NCI-H2081 (cell line): ENCODE results near the gene PTPRQ.

Experiments used
- DNase-seq, 2 experiments: peaks; one replicate each; lab custom pipeline; 2025; lab: John Stamatoyannopoulos, UW

The PTPRQ gene

DNA sequence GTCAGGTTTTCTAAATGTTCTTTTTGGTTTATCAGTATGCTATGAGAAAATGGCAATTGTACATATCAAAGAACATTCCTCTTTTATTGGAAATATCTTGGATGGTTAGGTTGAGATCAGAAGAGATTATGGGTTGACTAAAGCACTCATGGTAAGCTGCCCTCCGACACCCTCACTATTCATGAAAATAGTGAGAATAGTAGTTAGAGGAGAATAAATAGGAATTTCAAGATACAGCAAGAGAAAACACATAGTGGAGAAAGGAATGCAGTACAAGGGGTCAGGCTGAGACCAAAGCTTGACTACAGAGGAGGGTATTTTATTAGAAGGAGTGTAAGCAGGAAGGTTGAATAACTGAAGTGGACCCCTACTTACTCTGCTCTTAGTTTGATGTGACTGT is 112.5 kb downstream of the PTPRQ start:
- DNase-seq = no peak

DNA sequence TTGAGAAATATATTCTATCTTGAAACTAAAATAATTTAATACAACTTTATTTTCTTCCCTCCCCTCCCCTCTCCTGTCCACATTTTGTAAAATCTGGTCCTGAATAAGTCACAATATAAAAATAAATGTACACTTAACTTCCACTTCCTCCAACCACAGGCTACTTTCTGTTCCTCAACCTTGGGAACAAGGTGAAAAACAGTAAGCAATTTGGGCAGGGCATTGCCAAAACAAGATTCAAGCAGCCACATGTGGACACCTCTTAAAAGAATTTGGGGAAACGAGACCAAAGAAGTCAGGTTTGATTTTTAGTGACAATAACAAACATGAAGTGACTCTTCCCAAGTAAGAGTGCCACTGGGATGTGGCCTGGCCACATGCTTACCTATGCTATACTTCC is 115.7 kb downstream of the PTPRQ start:
- no peak for DNase-seq

DNA sequence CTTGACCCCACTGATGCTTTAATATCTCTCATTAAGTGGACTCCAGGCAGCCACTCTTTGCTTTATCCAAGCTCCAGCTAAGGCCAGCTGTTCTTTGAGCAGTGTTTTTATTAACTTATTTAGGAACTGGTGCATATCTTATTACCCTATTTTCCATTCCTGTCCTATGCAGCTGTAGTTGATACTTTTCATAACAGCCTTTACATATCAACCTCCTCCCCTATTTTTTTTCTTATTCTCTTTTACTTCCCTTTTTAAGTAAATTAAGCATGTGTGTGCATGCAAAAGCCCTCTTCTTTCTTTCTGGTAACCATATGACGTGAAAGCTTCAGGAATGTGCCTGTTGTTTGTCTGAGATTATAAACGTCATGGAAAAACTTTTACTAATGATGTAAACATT is 121.2 kb downstream of the PTPRQ start:
- no peak for DNase-seq

DNA sequence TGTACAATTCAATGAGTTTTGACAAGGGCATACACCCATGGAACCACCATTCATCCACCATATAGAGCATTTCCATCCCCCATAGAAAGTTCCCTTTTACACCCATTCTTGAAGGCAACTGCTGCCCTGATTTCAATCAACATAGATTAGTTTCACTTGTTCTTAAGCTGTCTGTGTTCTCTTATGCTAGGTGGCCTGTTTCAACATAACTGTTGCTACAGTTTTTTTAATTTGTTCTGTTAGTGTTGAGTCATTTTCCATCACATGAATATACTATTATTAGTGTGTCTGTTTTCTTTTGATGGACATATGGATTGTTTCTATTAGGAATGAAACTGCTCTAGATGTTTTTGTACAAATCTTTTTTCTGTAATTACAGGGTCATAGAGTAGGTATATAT is 123.4 kb downstream of the PTPRQ start:
- DNase-seq = no peak

DNA sequence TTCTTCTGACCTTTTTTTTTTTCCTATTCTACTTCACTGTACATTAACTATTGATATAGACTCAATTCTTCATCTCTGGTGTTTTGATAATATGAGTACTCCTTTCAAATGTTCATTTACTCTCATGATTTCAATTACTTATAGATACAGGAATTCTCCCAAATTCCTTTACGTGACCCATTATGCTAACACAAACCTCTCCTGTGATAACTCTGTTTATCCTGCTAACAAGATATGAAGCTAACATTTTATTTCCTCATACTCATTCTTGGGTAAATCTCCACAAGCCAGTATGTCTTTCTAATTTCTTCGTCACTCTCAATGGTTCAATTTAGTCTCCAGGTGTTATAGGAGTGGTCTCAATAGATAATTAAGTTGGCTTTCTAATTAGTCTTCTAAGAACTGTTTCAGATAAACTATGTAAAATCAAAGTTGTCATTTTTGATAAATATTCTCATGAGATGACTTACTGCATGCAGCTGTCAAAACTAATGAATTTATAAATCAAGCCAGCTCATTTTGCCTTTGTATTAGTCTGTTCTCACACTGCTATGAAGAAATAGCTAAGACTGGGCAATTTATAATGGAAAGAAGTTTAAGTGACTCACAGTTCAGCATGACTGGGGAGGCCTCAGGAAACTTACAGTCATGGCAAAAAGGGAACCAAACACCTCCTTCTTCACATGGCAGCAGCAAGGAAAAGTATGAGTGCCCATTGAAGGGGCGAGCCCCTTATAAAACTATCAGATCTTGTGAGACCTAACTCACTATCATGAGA is 132.8 kb downstream of the PTPRQ start:
- no peak for DNase-seq

DNA sequence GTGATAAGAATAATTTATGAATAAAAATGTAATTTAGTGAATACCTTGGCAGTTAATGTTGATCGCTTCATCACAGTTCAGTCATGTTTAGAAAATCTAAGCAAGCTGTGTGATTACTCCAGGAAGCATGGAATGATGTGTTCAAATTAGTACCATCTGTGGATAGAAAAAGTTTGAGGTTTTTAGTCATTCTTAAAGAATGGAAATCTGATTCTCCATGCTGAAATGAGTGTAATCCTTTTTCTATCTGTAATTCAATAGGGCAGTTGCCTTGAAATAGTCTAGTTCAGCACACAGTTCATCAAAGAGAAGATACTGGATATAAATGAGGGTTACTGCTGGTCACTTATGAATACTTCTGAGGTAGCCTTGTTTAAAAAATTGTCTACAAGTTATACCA is 136.2 kb downstream of the PTPRQ start:
- no peak for DNase-seq

DNA sequence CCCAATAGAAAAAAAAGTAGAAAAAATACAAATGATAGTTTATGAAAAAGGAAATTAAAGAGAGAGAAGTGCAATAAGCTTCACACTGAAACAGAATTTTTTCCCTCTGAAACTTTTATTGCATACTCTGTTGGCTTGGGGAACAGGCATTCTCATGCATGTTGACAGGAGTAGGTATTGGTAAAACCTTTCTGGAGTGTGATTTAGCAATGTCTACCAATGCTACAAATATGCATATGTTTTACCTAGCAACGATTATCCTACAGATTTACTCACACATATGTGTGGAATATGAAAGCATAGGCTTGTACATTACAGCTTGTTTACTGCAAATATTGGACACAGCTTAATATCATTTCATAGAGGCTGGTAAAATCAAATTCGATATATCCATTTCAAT is 137.7 kb downstream of the PTPRQ start:
- no peak for DNase-seq

DNA sequence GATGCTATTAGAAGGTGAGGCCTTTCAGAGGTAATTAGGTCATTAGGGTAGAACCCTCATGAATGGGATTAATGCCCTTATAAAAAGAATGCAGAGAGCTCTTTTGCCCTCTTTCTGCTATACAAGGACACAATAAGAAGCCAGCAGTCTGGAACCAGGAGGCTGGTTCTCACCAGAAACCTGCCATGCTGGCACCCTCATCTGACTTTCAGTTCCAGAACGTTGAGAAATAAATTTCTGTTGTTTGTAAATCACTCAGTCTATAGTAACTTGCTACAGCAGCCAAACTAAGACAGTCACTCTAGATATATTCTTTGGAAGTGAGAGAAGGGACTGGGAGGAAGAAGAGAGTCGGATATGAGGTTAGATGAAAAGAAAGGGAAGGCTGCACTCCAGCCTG is 138.4 kb downstream of the PTPRQ start:
- DNase-seq = no peak

DNA sequence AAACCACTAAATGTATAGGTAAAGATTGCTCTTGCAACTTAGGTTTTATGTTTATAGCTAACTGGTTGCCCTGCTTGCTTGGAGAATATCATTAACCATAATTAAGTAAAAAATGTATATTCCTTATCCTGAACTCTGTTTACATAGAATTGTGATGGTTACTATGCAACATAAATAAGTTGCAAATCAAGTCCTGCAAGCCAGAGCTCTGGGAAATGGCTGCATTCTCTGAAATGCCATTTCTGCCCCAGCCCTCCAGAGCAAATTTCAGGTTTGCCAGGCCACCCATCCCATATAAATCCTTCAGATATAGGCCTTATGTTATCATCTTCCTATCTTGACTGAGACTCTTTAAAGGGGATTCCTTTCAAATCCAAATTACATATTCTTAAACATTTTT is 145.0 kb downstream of the PTPRQ start:
- no peak for DNase-seq

DNA sequence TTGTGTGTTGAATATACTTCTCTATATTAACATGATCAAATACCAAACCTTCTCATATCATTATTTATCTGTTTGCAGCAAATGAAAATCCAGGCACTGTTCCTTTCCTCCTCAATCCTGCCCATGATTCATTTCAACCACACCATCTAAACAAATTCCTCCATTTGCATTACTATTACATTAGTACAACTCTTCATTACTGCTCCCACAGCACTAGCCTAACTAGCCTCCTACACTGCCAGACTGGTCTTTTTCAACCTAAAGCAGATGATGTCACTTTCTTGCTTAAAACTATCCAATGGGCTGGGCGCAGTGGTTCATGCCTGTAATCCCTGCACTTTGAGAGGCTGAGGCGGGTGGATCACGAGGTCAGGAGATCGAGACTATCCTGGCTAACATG is 146.1 kb downstream of the PTPRQ start:
- no peak for DNase-seq

DNA sequence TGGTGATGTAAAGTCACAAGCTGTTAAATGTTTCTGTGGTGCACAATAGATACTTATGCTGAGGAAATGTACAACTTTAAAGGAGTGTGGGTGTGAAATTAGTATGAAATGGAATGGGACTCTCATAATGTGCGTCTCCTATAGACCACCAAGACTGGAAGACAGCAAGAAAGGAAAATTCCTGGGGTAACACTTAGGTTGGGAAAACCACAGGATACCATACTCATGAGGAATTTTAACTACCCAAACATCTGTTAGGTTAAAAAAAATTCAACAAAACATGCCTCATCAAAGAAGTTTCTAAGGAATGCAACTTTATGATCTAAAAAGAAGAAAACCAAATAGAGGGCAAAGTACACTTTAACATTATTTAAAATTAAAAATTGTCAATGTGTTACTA is 149.7 kb downstream of the PTPRQ start:
- DNase-seq = no peak

DNA sequence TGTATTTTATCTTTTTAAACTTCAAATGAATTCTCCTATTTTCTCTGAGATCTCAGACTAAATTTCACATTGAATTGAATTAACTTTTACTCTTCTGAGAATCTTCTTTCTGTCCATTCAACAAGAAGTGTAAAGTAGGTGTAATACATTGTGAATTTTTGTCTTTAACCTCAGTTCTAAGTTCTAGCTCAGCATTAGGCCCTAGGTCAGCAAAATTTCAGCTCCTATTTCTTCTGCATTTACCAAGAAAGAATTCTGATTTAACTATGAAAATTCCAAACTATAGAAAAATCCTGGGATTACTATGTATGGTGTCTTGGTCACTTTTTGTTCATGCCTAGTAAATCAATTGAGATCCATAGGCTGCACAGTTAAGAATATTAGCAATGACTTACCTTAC is 152.5 kb downstream of the PTPRQ start:
- no peak for DNase-seq

DNA sequence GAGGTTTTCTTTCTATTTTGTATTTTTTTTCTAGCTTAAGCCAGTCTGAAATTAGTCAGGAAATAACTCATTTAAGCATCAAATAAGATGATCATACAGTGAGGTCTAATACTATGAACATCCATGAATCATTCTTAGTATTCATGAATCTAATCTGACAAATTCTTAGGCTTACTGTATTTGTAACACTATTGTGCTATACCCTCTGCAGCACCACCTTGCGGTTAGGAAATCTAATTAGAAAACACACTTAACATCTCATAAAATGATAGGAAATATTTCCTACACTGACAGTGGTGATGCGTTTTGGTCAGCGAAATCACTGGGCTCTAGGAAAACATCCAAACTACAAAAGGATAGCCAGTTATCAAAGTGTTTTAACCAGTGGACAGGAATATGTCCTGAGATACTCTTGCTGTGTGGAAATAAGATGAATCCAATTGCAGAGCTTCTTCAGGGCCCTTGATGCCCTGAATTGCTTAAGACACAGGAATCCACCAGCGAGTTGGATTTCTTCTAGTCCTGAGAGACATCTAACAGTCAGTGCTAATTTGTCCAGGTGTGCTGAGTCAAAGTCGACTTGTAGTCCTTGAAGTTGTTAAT is 154.1 kb downstream of the PTPRQ start:
- DNase-seq = no peak

DNA sequence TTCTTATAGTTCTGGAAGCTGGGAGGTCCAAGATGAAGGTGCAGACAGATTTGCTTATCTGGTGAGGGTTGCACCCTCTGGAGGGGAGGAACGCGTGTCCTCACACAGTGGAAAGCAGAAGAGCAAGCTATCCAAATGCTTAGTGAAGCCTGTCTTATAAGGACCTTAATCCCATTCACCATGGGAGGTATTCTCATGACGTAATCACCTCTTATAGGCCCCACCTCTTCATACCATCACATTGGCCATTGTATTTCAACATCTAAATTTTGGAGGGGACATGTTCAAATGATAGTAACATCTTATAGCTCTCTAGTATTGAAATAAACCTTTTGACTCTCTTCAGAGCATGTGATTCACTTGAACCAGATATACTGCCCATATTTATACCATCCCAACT is 158.4 kb downstream of the PTPRQ start:
- no peak for DNase-seq

DNA sequence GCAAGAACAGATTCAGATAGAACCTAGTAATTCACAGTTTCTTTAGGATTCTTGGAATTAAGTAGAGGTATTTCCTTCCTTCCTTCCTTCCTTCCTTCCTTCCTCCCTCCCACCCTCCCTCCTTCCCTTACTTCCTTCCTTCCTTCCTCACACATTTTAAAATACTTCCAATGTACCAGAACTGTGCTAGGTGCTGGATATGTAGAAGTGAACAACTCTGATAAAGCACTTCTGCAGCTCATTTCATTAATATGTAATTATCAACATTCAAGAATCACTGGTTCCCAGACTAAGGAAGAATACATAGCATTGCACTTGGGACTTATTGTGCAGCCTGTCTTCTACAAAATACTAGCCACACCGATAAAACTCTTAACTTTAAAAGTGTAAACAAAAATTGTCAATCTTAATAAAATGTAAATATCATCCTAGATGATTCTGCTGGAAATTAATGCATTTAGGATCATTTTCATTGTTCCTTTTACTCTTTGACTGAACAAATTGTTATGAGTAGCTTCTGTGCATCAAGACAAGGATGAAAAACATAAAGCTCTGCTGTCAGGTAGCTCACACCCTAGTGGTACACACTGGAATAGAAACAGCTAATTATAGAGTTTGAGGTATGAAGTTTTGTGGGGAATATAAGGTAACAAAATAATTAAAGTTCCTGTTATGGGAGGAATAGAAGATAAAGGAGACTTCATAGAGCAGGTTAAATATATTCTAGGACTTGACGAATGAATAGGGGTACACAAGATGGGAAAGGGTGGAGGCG is 163.5 kb downstream of the PTPRQ start:
- no peak for DNase-seq

DNA sequence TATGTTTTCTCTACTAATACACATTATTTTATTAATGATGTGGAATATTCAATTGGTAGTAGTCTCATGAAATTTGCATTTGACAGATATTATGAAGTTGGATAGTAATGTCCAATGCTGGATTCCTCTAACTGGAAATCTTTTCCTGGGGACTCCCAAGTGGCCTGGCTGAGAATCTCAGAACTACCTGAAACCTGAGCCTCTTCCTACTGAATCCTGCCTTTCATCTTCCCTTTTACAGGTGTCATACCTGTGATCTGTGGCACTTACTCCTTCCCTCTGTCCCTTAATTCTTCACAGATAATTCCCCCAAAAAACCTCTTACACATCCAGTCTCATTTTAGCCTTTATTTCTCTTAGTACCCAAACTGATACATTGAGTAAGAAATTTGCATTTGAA is 173.7 kb downstream of the PTPRQ start:
- peak in 1 of 2 experiments; percentile 43 for DNase-seq

DNA sequence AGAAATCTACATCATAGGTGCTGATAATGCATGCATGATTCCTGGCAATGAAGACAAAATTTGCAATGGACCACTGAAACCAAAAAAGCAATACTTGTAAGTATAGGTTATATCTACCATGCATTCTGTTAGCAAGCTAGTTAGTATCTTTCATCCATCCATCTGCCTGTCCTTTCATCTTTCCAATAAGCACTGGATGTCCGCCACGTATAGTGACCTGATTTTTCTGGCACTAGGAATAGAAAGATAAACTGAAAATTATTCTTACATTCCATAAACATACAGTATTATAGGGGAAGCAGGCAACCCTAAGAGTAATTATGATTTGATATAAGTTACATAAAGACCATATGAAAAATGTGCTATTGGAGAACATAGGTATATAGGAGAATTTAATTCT is 176.2 kb downstream of the PTPRQ start:
- DNase-seq = no peak

DNA sequence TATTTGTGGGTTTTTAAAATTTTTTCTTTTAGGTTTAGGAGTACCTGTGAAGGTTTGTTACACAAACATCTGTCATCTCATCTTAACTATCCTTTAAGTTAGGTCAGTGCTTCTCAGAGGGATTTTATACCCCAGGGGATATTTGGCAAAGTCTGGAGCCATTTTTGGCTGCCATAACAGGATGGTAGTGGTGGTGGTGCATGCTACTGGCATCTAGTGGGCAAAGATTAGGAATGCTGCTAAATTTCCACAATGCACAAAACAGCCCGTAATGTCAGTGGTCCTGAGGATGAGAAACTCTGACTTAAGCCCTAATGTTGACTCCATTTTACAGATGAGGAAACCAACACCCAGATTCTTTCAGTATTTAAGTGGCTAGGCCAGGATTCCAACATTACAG is 178.2 kb downstream of the PTPRQ start:
- peak; percentile 8 to 57 for DNase-seq

DNA sequence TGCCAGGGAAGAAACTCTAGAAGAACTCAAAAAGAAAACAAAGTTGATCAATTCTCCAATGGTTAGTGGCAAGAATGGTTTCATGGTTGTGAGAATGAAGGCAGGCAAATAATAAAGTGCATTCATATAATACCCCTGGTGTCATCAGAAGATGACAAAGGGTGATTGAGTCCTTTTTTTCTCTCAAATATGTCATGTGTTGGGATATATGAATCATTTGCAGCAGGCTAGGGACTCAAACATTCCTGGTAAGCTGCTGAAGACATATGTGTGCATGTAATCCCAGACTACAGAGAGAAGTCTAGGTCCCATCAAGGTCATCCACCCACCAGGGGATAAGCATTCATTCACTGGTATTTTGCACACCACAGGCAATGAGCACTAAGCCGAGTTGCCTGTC is 181.0 kb downstream of the PTPRQ start:
- DNase-seq = no peak

DNA sequence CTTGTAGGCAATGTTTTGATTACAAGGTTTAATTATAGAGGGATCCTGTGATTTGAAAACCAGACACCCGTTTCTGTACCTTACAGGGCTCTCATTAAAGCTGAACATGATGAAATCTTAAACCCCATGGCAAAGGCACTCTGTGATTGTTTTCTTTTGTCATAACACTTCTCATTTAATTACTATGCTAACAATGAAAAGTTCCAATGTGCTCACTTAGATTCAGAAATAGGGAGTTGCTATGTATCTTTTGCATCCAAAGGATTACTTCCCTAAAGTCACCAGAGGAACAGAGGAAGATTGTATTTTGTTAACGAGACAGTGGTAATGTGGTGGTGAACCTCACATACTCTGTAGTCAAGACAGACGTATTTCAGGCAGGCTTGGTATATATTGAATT is 181.9 kb downstream of the PTPRQ start:
- peak; percentile 12 to 59 for DNase-seq

DNA sequence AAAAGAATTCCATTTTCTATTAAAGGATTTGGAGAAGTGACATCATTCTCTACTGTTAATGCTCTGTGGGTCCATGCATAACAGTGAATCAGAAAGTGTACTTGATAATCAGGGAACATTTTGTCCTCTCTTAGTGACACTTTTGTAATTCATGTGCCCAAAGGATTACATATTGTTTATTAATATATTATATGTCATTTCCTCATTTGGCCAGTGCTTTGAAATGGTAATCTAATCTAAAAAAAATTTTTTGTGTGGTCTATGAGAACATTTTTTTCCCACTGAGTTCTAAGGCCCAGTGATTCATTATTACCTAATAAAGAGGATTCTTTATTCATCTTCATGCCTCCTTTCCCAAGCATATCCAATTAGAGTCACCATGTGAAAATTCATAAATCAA is 183.7 kb downstream of the PTPRQ start:
- no peak for DNase-seq

DNA sequence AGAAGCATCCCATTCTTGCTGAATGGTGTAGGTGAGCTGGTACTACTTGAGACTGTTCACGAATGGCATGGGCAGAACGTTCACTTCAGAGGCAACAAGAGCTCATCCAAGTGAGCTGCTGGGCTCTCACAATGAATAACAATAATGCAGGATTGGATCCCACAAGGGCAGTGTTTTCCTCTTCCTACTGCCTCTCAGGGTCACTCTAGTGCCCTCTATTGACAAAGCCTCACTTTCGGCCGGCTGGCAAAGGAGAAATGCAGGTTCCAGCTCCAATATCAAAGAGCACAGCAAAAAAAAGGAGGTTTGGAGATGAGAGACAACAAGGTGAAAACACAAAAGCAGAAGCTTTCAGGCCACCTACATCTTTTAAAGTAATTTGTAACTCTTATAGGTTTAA is 188.8 kb downstream of the PTPRQ start:
- peak; percentile 3 to 49 for DNase-seq

DNA sequence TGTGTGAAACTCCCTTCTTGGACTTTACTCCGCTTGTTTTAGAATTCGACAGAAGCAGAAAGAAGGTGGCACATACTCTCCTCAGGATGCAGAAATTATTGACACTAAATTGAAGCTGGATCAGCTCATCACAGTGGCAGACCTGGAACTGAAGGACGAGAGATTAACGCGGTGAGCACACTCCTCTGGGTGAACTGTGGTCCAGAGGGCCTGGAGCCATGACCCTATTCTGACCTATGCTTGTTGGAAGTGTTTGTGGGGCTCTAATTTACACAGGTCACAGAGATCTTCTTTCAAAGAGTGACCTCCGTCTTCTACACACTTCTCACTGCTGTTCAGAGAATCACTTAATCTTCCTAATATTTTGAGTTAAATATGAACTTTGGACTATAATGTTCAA is 190.9 kb downstream of the PTPRQ start:
- no peak for DNase-seq
